HS-27A (cell line): Measurements from ENCODE around the gene PLEKHN1.

Source experiments
- DNase-seq: peaks from one replicate; pipeline ENCODE4 v3.0.0-alpha.2; 2012; ENCODE audit warnings: low read depth, missing footprints

Gene PLEKHN1, protein sequence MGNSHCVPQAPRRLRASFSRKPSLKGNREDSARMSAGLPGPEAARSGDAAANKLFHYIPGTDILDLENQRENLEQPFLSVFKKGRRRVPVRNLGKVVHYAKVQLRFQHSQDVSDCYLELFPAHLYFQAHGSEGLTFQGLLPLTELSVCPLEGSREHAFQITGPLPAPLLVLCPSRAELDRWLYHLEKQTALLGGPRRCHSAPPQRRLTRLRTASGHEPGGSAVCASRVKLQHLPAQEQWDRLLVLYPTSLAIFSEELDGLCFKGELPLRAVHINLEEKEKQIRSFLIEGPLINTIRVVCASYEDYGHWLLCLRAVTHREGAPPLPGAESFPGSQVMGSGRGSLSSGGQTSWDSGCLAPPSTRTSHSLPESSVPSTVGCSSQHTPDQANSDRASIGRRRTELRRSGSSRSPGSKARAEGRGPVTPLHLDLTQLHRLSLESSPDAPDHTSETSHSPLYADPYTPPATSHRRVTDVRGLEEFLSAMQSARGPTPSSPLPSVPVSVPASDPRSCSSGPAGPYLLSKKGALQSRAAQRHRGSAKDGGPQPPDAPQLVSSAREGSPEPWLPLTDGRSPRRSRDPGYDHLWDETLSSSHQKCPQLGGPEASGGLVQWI

GRCh38 chr1:966135-966703, at the start of gene PLEKHN1:
Gene PLEKHN1, plus strand, starts transcription at chr1:966482. Its CDS starts 50 bp downstream, at chr1:966532.
- DNase-seq = no peak

DNA sequence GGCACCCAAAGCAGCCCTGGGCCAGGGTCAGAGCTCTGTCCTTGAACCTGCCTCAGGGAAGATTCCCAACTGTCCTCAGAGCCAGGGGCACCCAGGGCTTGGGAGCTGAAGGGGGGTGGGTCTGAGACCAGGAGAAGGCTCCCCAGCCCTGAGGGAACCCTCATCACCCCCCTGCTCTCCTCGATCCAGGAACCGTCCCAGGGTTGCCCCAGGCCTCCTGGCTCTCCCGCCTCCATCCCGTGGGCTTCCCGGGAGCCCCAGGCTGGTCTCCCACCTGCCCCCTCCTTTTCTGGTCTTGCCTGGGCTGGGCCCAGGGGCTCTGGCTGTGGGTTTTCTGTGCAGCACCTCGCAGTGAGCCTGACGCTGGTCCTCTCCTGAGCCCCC, 49.2 kb upstream of the PLEKHN1 start:
- DNase-seq = no peak

- DNase-seq = no peak
These were observed 48.7 kb upstream of the PLEKHN1 start for GRCh38 chr1:917466-918091.

DNA sequence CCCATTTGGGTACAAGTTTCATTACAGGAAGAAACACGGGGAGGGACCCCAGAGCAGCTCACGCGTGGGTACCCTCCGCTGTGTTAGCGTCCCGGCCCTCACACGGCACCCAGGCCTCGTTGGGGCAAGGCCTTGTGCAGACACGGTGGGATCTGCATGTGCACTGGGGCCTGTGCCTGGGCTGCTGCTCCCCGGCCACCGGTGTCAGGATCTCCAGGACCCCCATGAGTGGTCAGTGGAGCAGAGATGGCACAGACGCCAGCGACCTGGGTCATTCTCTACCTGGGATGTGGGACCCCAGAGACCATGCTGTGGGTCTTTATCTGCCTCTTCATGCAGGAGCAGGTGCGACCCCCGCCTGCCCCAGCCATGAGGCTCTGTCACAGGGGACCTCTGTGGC, 47.9 kb upstream of the PLEKHN1 start:
- DNase-seq = no peak

- DNase-seq = no peak
These were observed 47.4 kb upstream of the PLEKHN1 start for GRCh38 chr1:918843-919242.

DNA sequence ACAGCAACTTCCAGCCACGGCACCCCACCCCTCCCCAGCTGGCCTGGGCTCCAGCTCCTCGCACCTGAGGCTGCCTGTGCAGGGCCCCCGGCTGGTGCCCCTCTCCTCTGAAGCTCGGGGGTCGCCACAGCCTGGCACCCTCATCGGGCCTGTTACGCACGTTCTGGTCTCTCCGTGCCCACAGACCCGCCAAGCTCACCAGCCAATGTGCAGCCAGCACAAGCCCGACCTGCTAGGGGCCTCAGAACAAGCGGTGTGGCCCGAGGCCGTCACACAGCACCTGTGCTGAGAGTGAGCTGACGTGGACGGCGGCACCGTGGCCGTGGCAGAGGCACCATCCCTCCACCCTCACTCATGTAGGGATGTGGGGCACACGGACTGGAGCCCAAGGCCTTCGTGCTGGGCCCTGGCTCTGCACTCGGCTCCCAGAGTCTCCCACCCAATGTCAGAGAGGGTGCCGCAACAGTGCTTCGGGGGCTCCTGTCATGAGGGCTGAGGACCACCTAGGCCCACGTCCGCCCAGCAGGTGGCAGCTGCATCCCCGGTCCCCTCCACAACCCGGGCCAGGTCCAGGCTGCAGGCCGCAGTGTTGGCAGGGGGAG, 46.9 kb upstream of the PLEKHN1 start:
- no peak for DNase-seq

DNA sequence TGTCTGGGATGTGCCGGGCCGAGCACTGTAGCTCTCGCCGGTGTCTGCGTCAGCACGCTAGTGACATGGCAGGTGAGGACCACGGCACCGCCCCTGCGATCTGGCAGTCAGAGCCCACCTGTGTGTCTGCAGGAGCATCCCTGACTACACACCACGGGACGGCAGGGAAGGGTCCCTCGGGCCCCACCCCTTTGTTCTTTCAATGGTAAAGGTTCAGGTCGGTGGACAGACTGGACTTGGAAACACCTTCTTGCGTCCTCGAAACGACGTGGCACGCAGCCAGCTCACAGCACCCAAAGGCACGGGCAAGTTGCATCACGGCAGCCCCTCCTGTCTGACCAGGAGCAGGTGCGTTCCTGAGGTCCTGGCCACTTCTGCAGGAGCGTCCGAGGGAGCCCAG, 46.3 kb upstream of the PLEKHN1 start:
- no peak for DNase-seq

DNA sequence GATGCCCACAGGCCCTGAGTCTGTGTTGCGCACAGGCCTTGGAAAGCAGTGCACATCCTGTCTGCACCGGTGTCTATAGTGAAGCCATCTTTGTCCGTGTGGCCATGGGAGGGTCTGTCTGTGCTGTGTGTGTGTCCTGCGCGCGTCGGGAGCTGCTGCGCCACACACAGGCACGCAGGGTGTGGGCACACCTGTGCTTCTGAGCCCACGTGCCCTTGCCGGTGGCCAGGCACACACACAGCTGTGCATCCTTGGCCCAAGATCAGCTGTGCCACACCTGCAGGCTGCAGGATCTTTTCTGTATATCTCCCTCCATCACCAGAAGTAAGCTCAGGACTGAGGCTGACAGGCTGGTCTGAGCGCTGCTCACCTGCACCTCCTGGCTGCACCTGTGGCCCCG, 45.8 kb upstream of the PLEKHN1 start:
- DNase-seq = no peak

DNA sequence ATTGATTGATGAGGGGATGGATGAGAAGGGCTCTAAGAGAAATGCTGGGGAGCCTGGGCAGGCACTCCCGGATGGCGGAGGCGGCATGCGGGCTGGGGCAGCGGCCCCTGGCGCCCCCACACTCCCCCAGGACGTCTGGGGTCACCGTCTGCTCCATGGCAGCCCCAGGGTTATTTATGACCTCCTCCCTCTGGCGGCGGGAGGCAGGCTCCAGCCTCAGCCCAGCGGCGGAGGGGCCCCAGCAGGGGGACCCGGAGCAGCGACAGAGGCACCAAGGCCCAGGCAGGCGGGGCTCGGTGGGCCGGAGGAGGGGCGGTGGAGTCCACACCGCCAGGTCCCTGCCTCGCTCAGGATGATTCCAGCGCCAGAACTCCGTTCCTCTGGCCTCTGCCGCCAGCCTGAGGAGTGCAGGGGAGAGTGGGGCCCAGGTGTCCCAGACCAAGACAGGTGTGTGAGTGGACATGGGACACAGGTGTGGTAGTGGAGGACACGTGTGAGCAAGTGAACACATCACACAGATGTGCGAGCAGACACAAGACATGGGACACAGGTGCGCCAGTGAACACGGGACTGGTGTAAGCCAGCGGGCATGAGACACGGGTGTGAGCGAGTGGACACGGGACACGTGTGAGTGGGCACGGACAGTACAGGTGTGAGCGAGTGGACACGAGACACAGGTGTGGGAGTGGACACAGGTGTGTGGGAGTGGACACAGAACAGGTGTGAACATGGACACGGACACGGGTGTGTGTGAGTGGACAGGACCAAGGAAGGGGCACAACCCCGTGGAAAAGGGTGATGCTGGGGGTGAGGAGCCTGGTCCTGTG, 45.1 kb upstream of the PLEKHN1 start:
- no peak for DNase-seq

DNA sequence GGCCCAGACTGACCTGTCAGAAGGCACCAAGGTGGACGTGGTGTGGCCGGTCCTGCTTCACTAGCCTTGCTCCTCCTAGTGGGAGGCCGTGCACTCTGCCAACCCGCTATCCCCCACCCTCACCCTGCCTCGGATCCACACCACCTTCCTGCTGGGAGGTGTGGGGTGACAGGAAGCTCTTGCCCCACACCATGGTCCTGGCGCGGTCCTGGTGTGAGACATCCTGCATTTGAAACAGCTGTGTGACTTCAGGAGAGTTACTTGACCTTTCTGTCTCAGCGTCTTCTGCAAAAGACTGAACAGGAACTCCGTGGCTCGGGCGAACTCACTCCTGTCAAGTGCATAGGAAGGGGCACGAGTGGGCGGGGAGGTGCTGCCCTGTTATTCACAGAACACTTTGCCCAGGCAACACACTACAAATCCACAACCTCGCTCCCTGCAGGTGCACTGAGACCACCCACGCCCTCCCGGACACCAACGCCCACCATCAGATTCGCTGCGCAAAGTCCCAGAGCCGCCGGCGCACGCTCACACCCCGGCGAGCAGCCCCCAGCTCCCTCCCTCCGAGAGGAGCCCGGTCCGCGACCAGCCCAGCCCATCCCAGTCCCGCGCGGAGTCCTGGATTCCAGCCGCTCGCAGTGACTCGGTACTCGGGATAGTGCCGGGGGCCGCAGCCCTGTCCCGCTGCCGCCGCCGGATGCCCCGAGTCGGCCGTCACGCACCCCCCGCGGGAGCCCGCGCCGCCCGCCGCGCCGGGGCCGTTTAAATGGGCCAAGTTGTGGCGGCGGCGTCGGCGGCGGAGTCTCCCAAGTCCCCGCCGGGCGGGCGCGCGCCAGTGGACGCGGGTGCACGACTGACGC, 42.9 kb upstream of the PLEKHN1 start, which contains the start of gene SAMD11:
SAMD11 (plus strand) TSS at position 793 of the 860 bp plus-strand sequence. CDS start 509 bp downstream, outside the sequence.
- no peak for DNase-seq

DNA sequence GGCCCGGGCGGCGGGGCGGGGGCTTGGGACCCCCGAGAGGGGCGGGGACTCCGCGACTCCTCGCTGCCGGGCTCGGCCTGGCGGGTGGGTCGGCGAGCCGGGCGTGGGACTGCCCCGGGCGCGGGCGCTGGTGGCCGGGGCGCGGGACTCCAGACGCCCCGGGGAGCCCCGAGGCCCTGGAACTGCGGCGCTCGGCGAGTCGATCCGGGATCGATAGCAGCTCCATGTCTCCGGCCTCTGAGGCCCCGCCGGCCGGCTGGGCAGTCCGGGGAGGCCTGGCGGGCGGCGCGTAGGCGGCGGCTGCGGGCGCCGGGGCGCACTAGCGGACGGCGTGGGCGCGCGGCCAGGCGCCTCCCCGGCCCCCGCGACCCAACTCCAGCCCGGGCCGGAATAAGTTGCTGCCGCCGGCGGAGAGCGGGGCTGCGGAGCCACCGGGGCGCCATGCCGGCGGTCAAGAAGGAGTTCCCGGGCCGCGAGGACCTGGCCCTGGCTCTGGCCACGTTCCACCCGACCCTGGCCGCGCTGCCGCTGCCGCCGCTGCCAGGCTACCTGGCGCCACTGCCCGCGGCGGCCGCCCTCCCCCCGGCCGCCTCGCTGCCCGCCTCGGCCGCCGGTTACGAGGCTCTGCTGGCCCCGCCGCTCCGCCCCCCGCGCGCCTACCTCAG, 42.2 kb upstream of the PLEKHN1 start:
- no peak for DNase-seq

DNA sequence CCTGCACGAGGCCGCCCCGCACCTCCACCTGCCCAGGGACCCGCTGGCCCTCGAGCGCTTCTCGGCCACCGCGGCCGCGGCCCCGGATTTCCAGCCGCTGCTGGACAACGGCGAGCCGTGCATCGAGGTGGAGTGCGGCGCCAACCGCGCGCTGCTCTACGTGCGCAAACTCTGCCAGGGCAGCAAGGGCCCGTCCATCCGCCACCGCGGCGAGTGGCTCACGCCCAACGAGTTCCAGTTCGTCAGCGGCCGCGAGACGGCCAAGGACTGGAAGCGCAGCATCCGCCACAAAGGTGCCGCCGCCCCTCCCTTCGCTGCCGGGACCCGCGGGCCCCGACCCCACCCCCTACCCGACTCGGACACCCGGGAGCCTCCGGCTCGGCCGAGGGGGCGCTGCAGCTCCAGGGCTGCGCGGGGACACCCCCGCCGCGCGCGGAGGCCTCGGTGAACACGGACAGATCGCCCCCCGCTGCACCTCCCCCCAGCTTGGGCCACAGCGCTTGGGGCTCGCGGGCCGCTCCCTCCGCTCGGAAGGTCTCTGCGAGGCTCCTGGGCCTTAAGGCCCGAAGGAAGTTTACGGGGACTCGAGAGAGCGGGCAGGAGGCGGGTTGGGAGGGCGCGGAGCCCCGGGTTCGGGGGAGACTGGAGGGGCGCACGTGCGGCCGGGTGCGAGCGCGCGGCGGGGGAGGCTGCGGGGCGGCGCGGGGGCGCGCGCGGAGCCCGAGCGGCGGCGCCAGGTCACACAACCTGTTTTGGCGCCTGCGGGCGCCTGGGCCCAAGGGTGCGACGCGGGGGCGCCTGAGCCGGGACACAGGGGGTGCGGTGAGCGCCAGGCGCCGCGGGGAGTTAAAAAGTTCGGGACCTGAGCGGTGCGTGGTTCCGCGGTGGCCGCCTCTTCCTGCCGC, 41.4 kb upstream of the PLEKHN1 start:
- DNase-seq = no peak

GRCh38 chr1:925561-926421, 40.5 kb upstream of the PLEKHN1 start:
- no peak for DNase-seq

DNA sequence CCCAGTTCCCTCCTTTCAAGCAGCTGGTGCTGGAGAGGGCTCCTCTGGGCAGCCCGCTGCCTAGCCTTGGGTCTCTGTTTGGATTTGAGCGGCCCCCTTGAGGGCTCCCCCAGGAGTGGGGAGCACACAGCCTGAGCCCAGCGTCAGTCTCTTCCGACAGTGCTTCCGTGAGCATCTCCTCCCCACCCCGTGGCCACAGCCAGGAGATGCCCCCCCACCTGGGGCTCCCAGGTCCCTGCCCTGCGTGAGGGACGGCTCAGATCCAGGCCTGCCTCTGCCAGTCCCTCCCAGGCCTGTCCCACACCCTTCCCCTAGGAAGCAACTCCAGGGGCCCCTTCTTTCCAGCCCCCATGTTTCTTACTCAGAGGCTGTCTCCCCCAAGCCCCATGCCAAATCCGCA, 39.0 kb upstream of the PLEKHN1 start:
- DNase-seq = no peak

- no peak for DNase-seq
These were observed 38.5 kb upstream of the PLEKHN1 start for GRCh38 chr1:927748-928147.

GRCh38 chr1:928825-929661, 37.2 kb upstream of the PLEKHN1 start:
- DNase-seq = no peak
